ENCODE measurements around the gene FAM163B.

The FAM163B gene

DNA sequence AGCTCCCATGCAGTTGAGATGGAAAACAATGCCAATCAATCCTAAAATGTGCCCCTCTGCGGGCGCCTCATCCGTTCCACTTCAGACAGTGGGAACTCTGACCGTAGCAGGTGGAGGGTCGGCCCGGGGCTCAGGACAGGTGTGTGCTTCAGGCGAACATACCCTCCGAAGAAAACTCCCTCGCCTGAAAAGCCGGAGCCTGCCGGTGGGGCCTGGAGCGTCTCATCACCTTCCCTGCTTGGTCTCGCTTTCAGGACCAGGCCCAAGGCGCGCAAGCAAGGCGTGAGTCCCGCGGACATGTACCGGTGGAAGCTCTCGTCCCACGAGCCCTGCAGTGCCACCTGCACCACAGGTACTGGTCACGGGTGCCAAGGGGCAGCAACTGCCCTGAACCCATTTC lies 48.2 kb downstream of the FAM163B start:
- no peak overlapping the region for H3K4me3 ChIP-seq (ENCODE audit: control insufficient read depth, low read depth, low read length)
- DNase-seq (ENCODE audit: low read depth) = no peak
- TF ChIP-seq, protein P1, sequence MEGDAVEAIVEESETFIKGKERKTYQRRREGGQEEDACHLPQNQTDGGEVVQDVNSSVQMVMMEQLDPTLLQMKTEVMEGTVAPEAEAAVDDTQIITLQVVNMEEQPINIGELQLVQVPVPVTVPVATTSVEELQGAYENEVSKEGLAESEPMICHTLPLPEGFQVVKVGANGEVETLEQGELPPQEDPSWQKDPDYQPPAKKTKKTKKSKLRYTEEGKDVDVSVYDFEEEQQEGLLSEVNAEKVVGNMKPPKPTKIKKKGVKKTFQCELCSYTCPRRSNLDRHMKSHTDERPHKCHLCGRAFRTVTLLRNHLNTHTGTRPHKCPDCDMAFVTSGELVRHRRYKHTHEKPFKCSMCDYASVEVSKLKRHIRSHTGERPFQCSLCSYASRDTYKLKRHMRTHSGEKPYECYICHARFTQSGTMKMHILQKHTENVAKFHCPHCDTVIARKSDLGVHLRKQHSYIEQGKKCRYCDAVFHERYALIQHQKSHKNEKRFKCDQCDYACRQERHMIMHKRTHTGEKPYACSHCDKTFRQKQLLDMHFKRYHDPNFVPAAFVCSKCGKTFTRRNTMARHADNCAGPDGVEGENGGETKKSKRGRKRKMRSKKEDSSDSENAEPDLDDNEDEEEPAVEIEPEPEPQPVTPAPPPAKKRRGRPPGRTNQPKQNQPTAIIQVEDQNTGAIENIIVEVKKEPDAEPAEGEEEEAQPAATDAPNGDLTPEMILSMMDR (IDR thresholded peaks at IDR 0.05; ENCODE audit: control insufficient read depth, insufficient read depth, low read depth, low read length, missing control alignments) = no peak

DNA sequence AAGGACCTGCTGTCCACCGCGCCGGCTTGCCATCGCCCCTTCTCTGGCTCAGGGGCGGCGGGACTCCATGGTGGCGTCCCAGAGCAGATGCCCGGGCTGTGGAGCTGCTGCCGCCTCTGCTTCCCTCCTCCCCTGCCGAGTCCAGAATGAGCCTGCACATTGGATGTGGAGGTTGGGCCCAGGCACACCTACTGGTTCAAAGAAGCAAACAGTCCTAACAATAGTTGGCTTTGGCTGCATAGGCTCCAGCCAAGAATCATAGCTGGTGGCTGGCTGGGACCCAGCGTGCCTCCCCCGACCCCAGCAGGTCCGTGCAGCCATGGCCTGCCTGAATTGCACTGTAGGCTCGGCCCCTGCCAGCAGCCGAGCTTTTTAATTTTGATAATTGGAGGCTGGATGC lies 48.9 kb downstream of the FAM163B start:
- no peak overlapping the region for H3K4me3 ChIP-seq (ENCODE audit: control insufficient read depth, low read depth, low read length)
- TF ChIP-seq, protein P1 (IDR thresholded peaks at IDR 0.05; ENCODE audit: control insufficient read depth, insufficient read depth, low read depth, low read length, missing control alignments) = no peak

DNA sequence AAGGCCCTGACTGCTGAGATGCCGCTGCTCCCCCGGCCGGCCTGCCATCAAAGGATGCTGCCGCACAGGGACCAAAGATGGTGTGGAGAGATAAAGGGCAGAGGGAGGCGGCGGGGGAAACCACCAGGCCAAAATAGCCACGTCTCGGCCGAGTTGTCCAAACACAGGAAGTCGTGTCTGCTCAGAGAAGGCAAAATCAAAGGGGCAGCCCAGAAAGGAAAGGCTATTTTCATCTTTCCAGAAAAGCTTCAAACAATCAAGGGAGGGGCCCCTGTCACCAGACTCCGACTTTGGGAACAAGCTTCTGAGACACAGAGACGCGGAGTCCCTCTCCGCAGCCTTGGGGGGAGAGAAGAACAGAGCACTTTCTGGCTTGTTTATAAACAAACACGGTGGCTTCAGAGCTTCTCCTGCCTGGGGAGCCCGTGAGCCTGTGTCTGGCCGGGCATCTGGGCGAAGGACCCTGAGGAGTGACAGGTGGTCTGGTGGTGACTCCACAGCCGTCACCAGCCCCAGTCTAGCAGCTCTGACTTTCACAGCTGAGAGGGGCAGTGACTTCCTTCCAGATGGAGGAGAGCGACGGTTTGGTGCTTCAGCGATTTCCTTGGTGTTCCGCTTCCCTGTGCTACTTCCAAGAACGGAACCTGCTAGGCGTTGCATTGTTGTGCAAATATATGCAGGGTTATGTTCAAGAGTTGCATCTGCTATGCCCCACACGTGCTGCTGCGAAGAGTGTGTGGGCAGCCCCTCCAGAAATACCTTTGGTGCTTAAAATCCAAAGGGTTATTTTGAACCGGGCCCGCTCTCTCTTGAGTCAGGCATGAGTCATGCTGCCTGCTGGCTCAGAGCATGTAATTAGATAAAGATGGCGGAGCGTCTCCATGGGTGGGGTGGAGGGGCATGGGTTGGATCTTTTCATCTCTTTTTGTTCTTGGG lies 50.7 kb downstream of the FAM163B start:
- peak; percentile 31 for DNase-seq (ENCODE audit: low read depth)
- H3K4me3 ChIP-seq (ENCODE audit: control insufficient read depth, low read depth, low read length) = no peak overlapping the region
- TF ChIP-seq, protein P1 (IDR thresholded peaks at IDR 0.05; ENCODE audit: control insufficient read depth, insufficient read depth, low read depth, low read length, missing control alignments) = no peak

More for the DNA sequence above, 48.9 kb downstream of the FAM163B start:
- no peak for DNase-seq (ENCODE audit: low read depth)

DNA sequence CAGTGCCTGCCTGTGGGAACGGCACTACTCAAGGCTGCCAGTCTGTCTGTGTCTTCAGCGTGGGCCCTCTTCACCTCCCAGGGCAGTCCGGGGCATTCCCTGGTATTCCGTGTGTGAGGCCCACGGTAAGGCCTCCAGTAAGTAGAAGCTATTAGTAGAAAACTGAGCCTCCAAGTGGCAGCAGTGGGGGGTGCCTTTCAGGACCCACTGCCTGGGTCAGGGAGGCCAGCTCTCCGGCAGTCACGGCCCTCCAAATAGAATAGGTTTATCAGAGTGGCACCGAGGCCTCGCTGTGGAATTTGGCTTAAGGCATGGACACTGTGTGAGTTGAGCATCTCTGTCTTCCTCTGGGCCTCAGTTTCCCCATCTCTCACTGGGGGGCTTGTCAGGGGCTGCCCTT lies 51.6 kb downstream of the FAM163B start:
- H3K4me3 ChIP-seq (ENCODE audit: control insufficient read depth, low read depth, low read length) = no peak overlapping the region
- TF ChIP-seq, protein P1 (IDR thresholded peaks at IDR 0.05; ENCODE audit: control insufficient read depth, insufficient read depth, low read depth, low read length, missing control alignments) = no peak
- DNase-seq (ENCODE audit: low read depth) = no peak

DNA sequence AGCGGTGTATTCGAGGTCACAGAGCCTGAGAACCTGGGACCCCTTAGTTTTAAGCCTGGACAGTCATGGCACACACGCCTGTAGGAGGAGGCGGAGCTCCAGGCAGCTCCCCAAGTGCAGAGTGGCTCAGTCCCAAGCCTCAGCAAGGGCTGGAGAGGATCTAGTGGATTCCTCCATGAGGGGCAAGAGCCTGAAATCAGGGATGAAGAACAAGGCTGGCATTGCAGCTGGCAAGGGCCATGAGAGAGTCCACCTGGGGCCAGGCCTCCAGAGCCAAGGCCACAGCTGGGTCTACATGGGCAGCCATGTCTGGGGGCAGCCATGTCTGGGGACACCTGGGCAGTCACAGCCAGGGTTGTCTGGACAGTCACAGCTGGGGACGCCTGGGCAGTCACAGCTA lies 52.8 kb downstream of the FAM163B start:
- DNase-seq (ENCODE audit: low read depth) = no peak
- TF ChIP-seq, protein P1 (IDR thresholded peaks at IDR 0.05; ENCODE audit: control insufficient read depth, insufficient read depth, low read depth, low read length, missing control alignments) = no peak
- no peak overlapping the region for H3K4me3 ChIP-seq (ENCODE audit: control insufficient read depth, low read depth, low read length)

DNA sequence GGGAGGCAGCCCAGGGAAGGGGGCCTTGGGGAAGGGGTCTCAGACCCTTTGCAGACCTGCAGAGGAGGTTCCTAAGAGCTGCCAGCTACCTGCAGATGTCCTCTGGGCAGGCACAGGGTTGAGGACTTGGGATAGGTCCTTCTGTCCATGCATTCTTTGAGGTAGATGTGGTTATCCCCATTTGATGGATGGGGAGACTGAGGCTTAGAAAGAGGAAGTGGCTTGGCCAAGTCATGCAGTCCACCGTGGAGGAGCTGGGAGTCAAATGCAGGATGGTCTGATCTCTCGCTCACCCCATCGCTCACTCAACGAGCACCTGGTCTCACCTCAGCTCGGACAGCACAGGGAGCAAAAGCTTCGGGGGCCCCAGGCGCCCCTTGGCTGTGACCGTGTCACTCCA lies 54.5 kb downstream of the FAM163B start:
- H3K4me3 ChIP-seq (ENCODE audit: control insufficient read depth, low read depth, low read length) = no peak overlapping the region
- TF ChIP-seq, protein P1 (IDR thresholded peaks at IDR 0.05; ENCODE audit: control insufficient read depth, insufficient read depth, low read depth, low read length, missing control alignments) = no peak
- DNase-seq (ENCODE audit: low read depth) = no peak
